ENCODE measurements around the gene NCBP1.

The NCBP1 gene

GRCh38 chr9:97722331-97722730 is 88.7 kb downstream of the NCBP1 start:
- DNase-seq = no peak

Data from NCI-H1930 (cell line).